WERI-Rb-1 (cell line): Measurements from ENCODE around the gene SMYD4.
"Not testable (repeated sequence)": the region's sequence is repeated elsewhere in the genome, so short reads cannot be mapped to it uniquely, and the experiment has no call there.

Experiments
- DNase-seq: peaks from one replicate; pipeline ENCODE4 v3.0.0-alpha.2; 2020
- H3K27ac ChIP-seq: fragments of 250-450 bp; sonication (Bioruptor Pico); 2 replicates; pipeline ENCODE4 v1.5.1; 2020; ENCODE audit warnings: mild to moderate bottlenecking, moderate library complexity
- H3K27me3 ChIP-seq: fragments of 250-450 bp; sonication (Bioruptor Pico); 2 replicates; pipeline ENCODE4 v1.5.1; 2021; ENCODE audit warnings: mild to moderate bottlenecking, low read depth, moderate library complexity; ENCODE audit not compliant: insufficient read depth, severe bottlenecking
- H3K36me3 ChIP-seq: fragments of 250-450 bp; sonication (Bioruptor Pico); 2 replicates; pipeline ENCODE4 v1.5.1; 2020; ENCODE audit warnings: mild to moderate bottlenecking, moderate library complexity
- H3K4me3 ChIP-seq: 2 replicates; pipeline ENCODE4 v1.5.1; 2011; ENCODE audit warnings: low read depth, mild to moderate bottlenecking, control low read depth, low read length
- H3K9me3 ChIP-seq: fragments of 250-450 bp; sonication (Bioruptor Pico); 2 replicates; pipeline ENCODE4 v1.5.1; 2021; ENCODE audit warnings: mild to moderate bottlenecking, moderate library complexity; ENCODE audit not compliant: severe bottlenecking
- CTCF ChIP-seq: IDR thresholded peaks from 2 replicates; pipeline ENCODE4 v1.5.1; 2011; ENCODE audit warnings: low read depth, mild to moderate bottlenecking, control low read depth, inconsistent platforms, low read length

SMYD4 gene

GRCh38 chr17:1745513-1746020 lies 84.1 kb downstream of the SMYD4 start:
- H3K36me3 ChIP-seq = no peaks in the 10 kb centered on the region
- no peak for DNase-seq
- no peaks in the 10 kb centered on the region for H3K27me3 ChIP-seq
- no peak overlapping the region for H3K4me3 ChIP-seq
- no peak for TF ChIP-seq CTCF
- no peak overlapping the region for H3K27ac ChIP-seq
- H3K9me3 ChIP-seq = no peaks in the 10 kb centered on the region

GRCh38 chr17:1744551-1745512 lies 84.9 kb downstream of the SMYD4 start:
- Histone ChIP-seq H3K9me3 (no peaks in the 10 kb centered on the region), H3K27me3 (no peaks in the 10 kb centered on the region), H3K27ac (no peak overlapping the region), H3K4me3 (no peak overlapping the region), H3K36me3 (no peaks in the 10 kb centered on the region)
- DNase-seq = no peak
- no peak for TF ChIP-seq CTCF

DNA sequence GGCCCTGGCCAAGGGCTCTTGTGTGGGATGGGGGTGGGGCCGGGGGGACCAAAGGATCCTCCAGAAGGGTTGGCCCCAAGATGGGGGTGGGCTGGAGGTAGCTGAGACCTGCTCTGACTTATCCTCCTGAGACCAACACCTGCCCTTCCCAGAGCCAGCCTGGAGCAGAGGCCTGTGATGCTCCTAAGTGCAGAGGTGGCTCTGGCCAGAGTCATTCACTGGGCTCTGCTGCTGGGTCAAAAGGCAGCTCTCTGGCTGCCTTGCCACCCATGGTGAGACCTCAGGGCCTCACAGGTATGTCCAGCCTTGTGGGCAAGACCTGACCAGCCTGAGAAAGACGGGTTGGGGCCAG lies 86.6 kb downstream of the SMYD4 start:
- Histone ChIP-seq H3K36me3 (no peaks in the 10 kb centered on the region), H3K27ac (no peak overlapping the region; the same call in 1 of the 2 replicates), H3K9me3 (no peaks in the 10 kb centered on the region), H3K27me3 (no peaks in the 10 kb centered on the region), H3K4me3 (no peak overlapping the region)
- no peak for TF ChIP-seq CTCF
- DNase-seq = no peak

GRCh38 chr17:1742371-1743087 lies 87.2 kb downstream of the SMYD4 start, which contains the start of gene SERPINF2:
TSS of gene SERPINF2 (plus strand) at chr17:1742871. CDS start at chr17:1744996, 2,125 bp downstream.
- TF ChIP-seq CTCF = no peak
- peaks cover 1% of the 10 kb centered on the region; the same call in 1 of the 2 replicates for H3K36me3 ChIP-seq
- H3K9me3 ChIP-seq = no peaks in the 10 kb centered on the region
- H3K27ac ChIP-seq = no peak within 1 kb of the TSS; the same call in 1 of the 2 replicates
- peak; percentile 50 for DNase-seq
- no peak within 1 kb of the TSS for H3K4me3 ChIP-seq
- no peaks in the 10 kb centered on the region for H3K27me3 ChIP-seq

- H3K27me3 ChIP-seq, DNase-seq, H3K4me3 ChIP-seq, H3K36me3 ChIP-seq, H3K9me3 ChIP-seq, H3K27ac ChIP-seq: not testable (repeated sequence)
Observed at GRCh38 chr17:1741899-1742298, 87.8 kb downstream of the SMYD4 start.
